Stomach (tissue), 9 donors: ENCODE measurements around the gene SWI5. TPM values are rescaled to one million over a fixed set of nuclear protein-coding genes. Genes with fewer than 3 reads are reported as not detected.

Source experiments
- DNase-seq, 2 donors: peaks; one replicate each; pipeline versions ENCODE4 v3.0.0 to v3.0.0-alpha.2; 2013 to 2019
- H3K27ac ChIP-seq, 5 donors: fragments of 200-600 bp in 4 of 5; sonication (generic) in 4 of 5; one replicate each; pipeline ENCODE4 v1.5.1; 2013 to 2019; ENCODE audit warnings: mild to moderate bottlenecking in 1 of 5, moderate library complexity in 1 of 5
- H3K27me3 ChIP-seq, 3 donors: fragments of 200-600 bp; sonication (generic); one replicate each; pipeline ENCODE4 v1.5.1; 2017 to 2019; ENCODE audit warnings: mixed run types in 1 of 3
- H3K36me3 ChIP-seq, 4 donors: fragments of 200-600 bp; sonication (generic); 1 replicate in 3 of 4; 2 replicates in 1 of 4; pipeline ENCODE4 v1.5.1; 2016 to 2019
- H3K4me1 ChIP-seq, 4 donors: fragments of 200-600 bp; sonication (generic); one replicate each; pipeline ENCODE4 v1.5.1; 2016 to 2019
- H3K4me3 ChIP-seq, 4 donors: fragments of 200-600 bp; sonication (generic) in 3 of 4; one replicate each; pipeline ENCODE4 v1.5.1; 2016 to 2019; ENCODE audit warnings: mild to moderate bottlenecking in 1 of 4
- H3K9me3 ChIP-seq, 4 donors: fragments of 200-600 bp; sonication (generic); one replicate each; pipeline ENCODE4 v1.5.1; 2016 to 2019
- EP300 ChIP-seq: sonication (generic); formaldehyde crosslinking; IDR thresholded peaks from one replicate; pipeline ENCODE4 v1.6.1; 2017; ENCODE audit warnings: antibody characterized with exemption
- POLR2A ChIP-seq, 4 donors: fragments of 450-650 bp; IDR thresholded peaks; one replicate each; pipeline ENCODE4 v1.6.1; 2016; ENCODE audit warnings: antibody characterized with exemption in 4 of 4, control low read depth in 2 of 4, mild to moderate bottlenecking in 1 of 4, moderate library complexity in 1 of 4
- POLR2AphosphoS5 ChIP-seq, 3 donors: sonication (generic); formaldehyde crosslinking; IDR thresholded peaks; one replicate each; pipeline ENCODE4 v1.6.1; 2016; ENCODE audit warnings: antibody characterized with exemption in 3 of 3
- WGBS, 5 donors: extraction: QIAGEN DNeasy Blood & Tissue Kit in 3 of 5; methylation state at CpG; one replicate each; pipeline versions ENCODE4 v1.1.5 to v1.1.7; 2013 to 2018; 5-methylcytosine and 5-hydroxymethylcytosine counted together
- intact Hi-C: fragments of 100-400 bp; cut with DNase I; formaldehyde crosslinking; loops from one replicate; pipeline ENCODE4 v1.15.1; 2023; ENCODE audit warnings: low total_unique reads
- polyA plus RNA-seq, 3 donors: library from polyadenylated mRNA; stranded (reverse); fragments of 200-250 nt; gene quantifications; one replicate each; pipeline ENCODE4 v1.2.3, GENCODE V29; 2013
- total RNA-seq, 5 donors: library from RNA; depleted of rRNA; stranded (reverse); fragments of >200 nt; gene quantifications; one replicate each; pipeline versions ENCODE4 v1.1.0 to v1.2.3, GENCODE V29; 2014 to 2016
- TF ChIP-seq, protein P1 (sequence below), 7 experiments: fragments of 450-650 bp in 4 of 7; fragments of 200-600 bp in 3 of 7; sonication (generic) in 3 of 7; IDR thresholded peaks; one replicate each; pipeline ENCODE4 v1.5.1; 2016 to 2019; ENCODE audit warnings: antibody characterized with exemption in 7 of 7, control low read depth in 2 of 7, mild to moderate bottlenecking in 1 of 7
- donor health status: healthy with polysubstance abuse.
- donor health status: Bipolar disorder and iron deficiency.
- donor health status: healthy.

Gene SWI5
- total and polyA plus RNA-seq, 8 donors: 8.1 to 61.3 (median 32.9) TPM; not detected in 2

DNA sequence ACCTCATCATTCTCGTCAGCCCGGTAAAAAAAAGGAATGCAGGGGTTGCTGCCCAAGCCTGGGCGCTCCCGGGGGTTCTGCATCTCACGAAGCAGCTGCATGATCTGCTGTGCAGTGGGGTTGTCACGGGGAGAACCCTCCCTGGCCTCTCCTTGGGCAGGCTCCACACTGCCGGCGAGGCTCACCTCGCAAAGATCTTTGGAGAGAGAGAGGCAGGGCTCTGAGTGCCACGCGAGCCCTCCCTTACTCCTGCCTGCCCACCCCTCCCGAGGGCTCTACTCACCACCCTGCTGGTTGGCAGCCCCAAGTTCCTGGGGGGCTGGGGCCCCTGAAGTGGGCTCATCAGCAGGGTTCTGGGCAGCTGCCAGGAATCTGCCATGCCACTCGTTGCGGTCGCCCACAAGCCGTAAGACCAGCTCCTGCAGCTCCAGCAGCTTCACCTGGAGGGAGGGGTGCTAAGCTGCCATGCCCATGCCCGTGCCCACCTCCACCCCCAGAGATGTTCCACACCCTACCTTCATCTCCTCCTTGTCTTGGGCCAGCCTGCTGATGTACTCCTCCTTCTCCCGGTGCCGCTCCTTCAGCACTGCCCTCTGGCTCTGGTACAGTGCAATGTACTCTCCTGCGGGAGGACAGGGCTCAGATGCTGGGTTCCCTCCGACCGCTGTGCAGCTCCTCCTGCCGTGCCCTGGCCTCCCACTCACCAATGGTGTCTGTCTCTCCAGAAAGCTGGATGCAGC lies 18.8 kb upstream of the SWI5 start:
- peaks cover 54 to 68% (median 68%) of the 10 kb centered on the region in 4 donors for H3K36me3 ChIP-seq
- no peak overlapping the region for H3K4me3 ChIP-seq
- H3K9me3 ChIP-seq: no peaks in the 10 kb centered on the region
- H3K4me1 ChIP-seq: peaks cover 0 to 7% (median 0%) of the 10 kb centered on the region in 4 donors
- no peak for DNase-seq
- no peak overlapping the region for H3K27ac ChIP-seq
- TF ChIP-seq POLR2A (IDR thresholded peaks at IDR 0.05) (no peak), POLR2AphosphoS5 (IDR thresholded peaks at IDR 0.05) (no peak), EP300 (no peak)
- TF ChIP-seq, protein P1, sequence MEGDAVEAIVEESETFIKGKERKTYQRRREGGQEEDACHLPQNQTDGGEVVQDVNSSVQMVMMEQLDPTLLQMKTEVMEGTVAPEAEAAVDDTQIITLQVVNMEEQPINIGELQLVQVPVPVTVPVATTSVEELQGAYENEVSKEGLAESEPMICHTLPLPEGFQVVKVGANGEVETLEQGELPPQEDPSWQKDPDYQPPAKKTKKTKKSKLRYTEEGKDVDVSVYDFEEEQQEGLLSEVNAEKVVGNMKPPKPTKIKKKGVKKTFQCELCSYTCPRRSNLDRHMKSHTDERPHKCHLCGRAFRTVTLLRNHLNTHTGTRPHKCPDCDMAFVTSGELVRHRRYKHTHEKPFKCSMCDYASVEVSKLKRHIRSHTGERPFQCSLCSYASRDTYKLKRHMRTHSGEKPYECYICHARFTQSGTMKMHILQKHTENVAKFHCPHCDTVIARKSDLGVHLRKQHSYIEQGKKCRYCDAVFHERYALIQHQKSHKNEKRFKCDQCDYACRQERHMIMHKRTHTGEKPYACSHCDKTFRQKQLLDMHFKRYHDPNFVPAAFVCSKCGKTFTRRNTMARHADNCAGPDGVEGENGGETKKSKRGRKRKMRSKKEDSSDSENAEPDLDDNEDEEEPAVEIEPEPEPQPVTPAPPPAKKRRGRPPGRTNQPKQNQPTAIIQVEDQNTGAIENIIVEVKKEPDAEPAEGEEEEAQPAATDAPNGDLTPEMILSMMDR (IDR thresholded peaks at IDR 0.05): no peak
- H3K27me3 ChIP-seq: no peaks in the 10 kb centered on the region
- intact Hi-C loops: no loop called here
- 84 to 91% (median 85%) methylated on average over 12 to 23 of the region's 23 CpGs for WGBS, 5 donors

GRCh38 chr9:128257907-128258306 lies 18.2 kb upstream of the SWI5 start:
- Histone ChIP-seq H3K4me1 (peaks cover 0 to 7% (median 0%) of the 10 kb centered on the region in 4 donors), H3K27ac (no peak overlapping the region), H3K9me3 (no peaks in the 10 kb centered on the region), H3K4me3 (no peak overlapping the region), H3K27me3 (no peaks in the 10 kb centered on the region), H3K36me3 (peaks cover 61 to 75% (median 75%) of the 10 kb centered on the region in 4 donors)
- intact Hi-C loops: no loop called here
- no peak for DNase-seq
- no peak for TF ChIP-seq POLR2AphosphoS5 (IDR thresholded peaks at IDR 0.05)
- TF ChIP-seq POLR2A (IDR thresholded peaks at IDR 0.05): no peak
- no peak for TF ChIP-seq EP300
- TF ChIP-seq, protein P1 (IDR thresholded peaks at IDR 0.05): no peak
- WGBS, 5 donors: 85 to 92% (median 88%) methylated on average over 4 to 11 of the region's 11 CpGs

GRCh38 chr9:128258326-128258725 lies 17.8 kb upstream of the SWI5 start:
- Histone ChIP-seq H3K9me3 (no peaks in the 10 kb centered on the region), H3K36me3 (peaks cover 63 to 79% (median 79%) of the 10 kb centered on the region in 4 donors), H3K27me3 (no peaks in the 10 kb centered on the region), H3K4me3 (no peak overlapping the region), H3K4me1 (peaks cover 0 to 7% (median 0%) of the 10 kb centered on the region in 4 donors), H3K27ac (no peak overlapping the region)
- TF ChIP-seq EP300: no peak
- TF ChIP-seq, protein P1 (IDR thresholded peaks at IDR 0.05): no peak
- TF ChIP-seq POLR2AphosphoS5 (IDR thresholded peaks at IDR 0.05): no peak
- TF ChIP-seq POLR2A (IDR thresholded peaks at IDR 0.05): no peak
- intact Hi-C loops: no loop called here
- 88 to 95% (median 90%) methylated on average over 5 to 6 of the region's 6 CpGs for WGBS, 5 donors
- DNase-seq: no peak

- WGBS, 5 donors: 77 to 85% (median 81%) methylated on average over 5 to 9 of the region's 9 CpGs
- peaks cover 63 to 87% (median 87%) of the 10 kb centered on the region in 4 donors for H3K36me3 ChIP-seq
- TF ChIP-seq POLR2AphosphoS5 (IDR thresholded peaks at IDR 0.05): no peak
- no peak for TF ChIP-seq EP300
- TF ChIP-seq, protein P1 (IDR thresholded peaks at IDR 0.05): no peak
- no peak for TF ChIP-seq POLR2A (IDR thresholded peaks at IDR 0.05)
- DNase-seq: no peak
- H3K9me3 ChIP-seq: no peaks in the 10 kb centered on the region
- intact Hi-C loops: no loop called here
- peaks cover 0 to 7% (median 0%) of the 10 kb centered on the region in 4 donors for H3K4me1 ChIP-seq
- H3K27me3 ChIP-seq: no peaks in the 10 kb centered on the region
- no peak overlapping the region for H3K27ac ChIP-seq
- H3K4me3 ChIP-seq: no peak overlapping the region
Observed at GRCh38 chr9:128259156-128259555, 16.9 kb upstream of the SWI5 start.
